ENCODE results near the gene SYNGR4.
A peak's percentile ranks its signal among the peaks of the same experiment; 100 is the strongest.

Gene SYNGR4

DNA sequence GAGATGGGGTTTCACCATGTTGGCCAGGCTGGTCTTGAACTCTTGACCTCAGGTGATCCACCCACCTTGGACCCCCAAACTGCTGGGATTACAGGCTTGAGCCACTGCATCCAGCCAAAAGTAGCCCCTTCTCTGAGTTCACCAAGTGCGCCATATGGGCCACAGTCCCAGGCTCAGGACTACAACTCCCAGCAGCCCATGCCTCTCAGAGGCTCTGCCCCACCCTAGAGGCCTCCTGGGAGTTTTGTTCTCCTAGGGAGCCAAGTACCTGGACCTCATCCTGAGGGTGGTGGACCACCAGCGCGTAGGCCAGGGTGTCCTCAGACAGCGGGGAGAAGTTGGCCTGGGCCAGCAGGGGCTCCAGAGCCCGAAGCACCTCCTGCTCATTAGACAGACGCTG is 19.3 kb upstream of the SYNGR4 start:
- Histone ChIP-seq H3K36me3 (ENCODE audit: insufficient read depth, low read depth, low read length) (no peaks in the 10 kb centered on the region), H3K9me3 (ENCODE audit: insufficient read depth, low read depth, low read length) (no peaks in the 10 kb centered on the region), H3K4me1 (ENCODE audit: insufficient read depth, low read length) (no peaks in the 10 kb centered on the region), H3K27me3 (ENCODE audit: insufficient read depth, low read length) (no peaks in the 10 kb centered on the region), H3K9ac (ENCODE audit: low read depth, low read length) (no peak overlapping the region), H3K27ac (ENCODE audit: low read length) (no peak overlapping the region), H3K4me3 (ENCODE audit: low read length) (no peak overlapping the region)

- Histone ChIP-seq H3K9ac (ENCODE audit: low read depth, low read length) (no peak overlapping the region), H3K27ac (ENCODE audit: low read length) (no peak overlapping the region), H3K9me3 (ENCODE audit: insufficient read depth, low read depth, low read length) (no peaks in the 10 kb centered on the region), H3K4me1 (ENCODE audit: insufficient read depth, low read length) (no peaks in the 10 kb centered on the region), H3K27me3 (ENCODE audit: insufficient read depth, low read length) (no peaks in the 10 kb centered on the region), H3K4me3 (ENCODE audit: low read length) (no peak overlapping the region), H3K36me3 (ENCODE audit: insufficient read depth, low read depth, low read length) (no peaks in the 10 kb centered on the region)
These were observed 18.0 kb upstream of the SYNGR4 start for GRCh38 chr19:48346191-48346590.

- H3K36me3 ChIP-seq (ENCODE audit: insufficient read depth, low read depth, low read length): no peaks in the 10 kb centered on the region
- no peaks in the 10 kb centered on the region for H3K9me3 ChIP-seq (ENCODE audit: insufficient read depth, low read depth, low read length)
- H3K27me3 ChIP-seq (ENCODE audit: insufficient read depth, low read length): no peaks in the 10 kb centered on the region
- no peak overlapping the region for H3K9ac ChIP-seq (ENCODE audit: low read depth, low read length)
- H3K4me3 ChIP-seq (ENCODE audit: low read length): no peak overlapping the region
- no peak overlapping the region for H3K27ac ChIP-seq (ENCODE audit: low read length)
- H3K4me1 ChIP-seq (ENCODE audit: insufficient read depth, low read length): no peaks in the 10 kb centered on the region
These were observed 16.1 kb upstream of the SYNGR4 start for GRCh38 chr19:48348045-48348444.

- Histone ChIP-seq H3K4me3 (ENCODE audit: low read length) (no peak overlapping the region), H3K4me1 (ENCODE audit: insufficient read depth, low read length) (no peaks in the 10 kb centered on the region), H3K27me3 (ENCODE audit: insufficient read depth, low read length) (no peaks in the 10 kb centered on the region), H3K36me3 (ENCODE audit: insufficient read depth, low read depth, low read length) (no peaks in the 10 kb centered on the region), H3K9ac (ENCODE audit: low read depth, low read length) (no peak overlapping the region), H3K27ac (ENCODE audit: low read length) (no peak overlapping the region), H3K9me3 (ENCODE audit: insufficient read depth, low read depth, low read length) (no peaks in the 10 kb centered on the region)
These were observed 15.4 kb upstream of the SYNGR4 start for GRCh38 chr19:48348737-48349136.

DNA sequence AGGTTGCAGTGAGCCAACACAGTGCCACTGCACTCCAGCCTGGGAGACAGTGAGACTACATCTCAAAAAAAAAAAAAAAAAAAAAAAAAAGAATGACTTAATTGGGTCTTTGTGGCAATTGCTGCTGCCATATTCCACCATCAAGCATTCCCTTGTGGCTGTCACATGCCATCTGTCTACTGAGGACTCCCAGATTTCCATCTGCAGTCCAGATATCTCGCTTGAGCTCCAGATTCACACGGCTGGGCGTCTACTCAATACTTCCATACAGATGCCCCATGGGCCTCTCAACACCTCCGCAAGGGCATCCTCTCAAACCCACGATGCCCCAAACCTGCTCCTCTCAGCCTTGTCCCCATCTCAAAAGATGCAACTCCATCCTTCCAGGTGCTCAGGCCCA is 13.3 kb upstream of the SYNGR4 start:
- Histone ChIP-seq H3K9me3 (ENCODE audit: insufficient read depth, low read depth, low read length) (no peaks in the 10 kb centered on the region), H3K36me3 (ENCODE audit: insufficient read depth, low read depth, low read length) (no peaks in the 10 kb centered on the region), H3K27ac (ENCODE audit: low read length) (no peak overlapping the region)

DNA sequence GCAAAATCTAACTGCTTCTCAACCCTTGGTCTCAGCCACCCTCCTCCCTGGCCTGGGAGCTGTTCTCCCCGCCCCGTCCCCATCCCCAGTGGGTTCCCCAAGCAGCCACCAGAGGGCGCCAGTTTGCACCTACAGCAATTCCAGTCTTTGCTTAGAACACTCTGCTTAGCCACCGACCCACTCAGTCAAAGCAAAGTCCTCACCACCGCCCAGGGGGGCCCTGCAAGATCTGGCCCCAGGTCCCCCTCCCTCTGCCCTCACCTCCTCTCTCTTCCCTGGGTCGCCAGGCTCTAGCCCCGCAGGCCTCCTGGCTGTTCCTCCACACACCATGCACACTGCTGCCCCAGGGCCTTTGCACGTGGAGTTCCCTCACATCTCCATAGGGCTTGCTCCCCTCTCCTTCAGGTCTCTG is 12.8 kb upstream of the SYNGR4 start:
- no peak overlapping the region for H3K27ac ChIP-seq (ENCODE audit: low read length)
- no peak overlapping the region for H3K9ac ChIP-seq (ENCODE audit: low read depth, low read length)
- H3K36me3 ChIP-seq (ENCODE audit: insufficient read depth, low read depth, low read length): no peaks in the 10 kb centered on the region
- no peaks in the 10 kb centered on the region for H3K9me3 ChIP-seq (ENCODE audit: insufficient read depth, low read depth, low read length)
- no peaks in the 10 kb centered on the region for H3K27me3 ChIP-seq (ENCODE audit: insufficient read depth, low read length)
- H3K4me1 ChIP-seq (ENCODE audit: insufficient read depth, low read length): no peaks in the 10 kb centered on the region
- H3K4me3 ChIP-seq (ENCODE audit: low read length): no peak overlapping the region

More for the DNA sequence above, 13.3 kb upstream of the SYNGR4 start:
- Histone ChIP-seq H3K9ac (ENCODE audit: low read depth, low read length) (no peak overlapping the region), H3K4me1 (ENCODE audit: insufficient read depth, low read length) (no peaks in the 10 kb centered on the region), H3K27me3 (ENCODE audit: insufficient read depth, low read length) (no peaks in the 10 kb centered on the region), H3K4me3 (ENCODE audit: low read length) (no peak overlapping the region)

GRCh38 chr19:48353677-48354076 is 10.5 kb upstream of the SYNGR4 start:
- no peaks in the 10 kb centered on the region for H3K36me3 ChIP-seq (ENCODE audit: insufficient read depth, low read depth, low read length)
- no peak overlapping the region for H3K27ac ChIP-seq (ENCODE audit: low read length)
- no peaks in the 10 kb centered on the region for H3K4me1 ChIP-seq (ENCODE audit: insufficient read depth, low read length)
- H3K4me3 ChIP-seq (ENCODE audit: low read length): no peak overlapping the region
- H3K27me3 ChIP-seq (ENCODE audit: insufficient read depth, low read length): no peaks in the 10 kb centered on the region
- no peak overlapping the region for H3K9ac ChIP-seq (ENCODE audit: low read depth, low read length)
- no peaks in the 10 kb centered on the region for H3K9me3 ChIP-seq (ENCODE audit: insufficient read depth, low read depth, low read length)

DNA sequence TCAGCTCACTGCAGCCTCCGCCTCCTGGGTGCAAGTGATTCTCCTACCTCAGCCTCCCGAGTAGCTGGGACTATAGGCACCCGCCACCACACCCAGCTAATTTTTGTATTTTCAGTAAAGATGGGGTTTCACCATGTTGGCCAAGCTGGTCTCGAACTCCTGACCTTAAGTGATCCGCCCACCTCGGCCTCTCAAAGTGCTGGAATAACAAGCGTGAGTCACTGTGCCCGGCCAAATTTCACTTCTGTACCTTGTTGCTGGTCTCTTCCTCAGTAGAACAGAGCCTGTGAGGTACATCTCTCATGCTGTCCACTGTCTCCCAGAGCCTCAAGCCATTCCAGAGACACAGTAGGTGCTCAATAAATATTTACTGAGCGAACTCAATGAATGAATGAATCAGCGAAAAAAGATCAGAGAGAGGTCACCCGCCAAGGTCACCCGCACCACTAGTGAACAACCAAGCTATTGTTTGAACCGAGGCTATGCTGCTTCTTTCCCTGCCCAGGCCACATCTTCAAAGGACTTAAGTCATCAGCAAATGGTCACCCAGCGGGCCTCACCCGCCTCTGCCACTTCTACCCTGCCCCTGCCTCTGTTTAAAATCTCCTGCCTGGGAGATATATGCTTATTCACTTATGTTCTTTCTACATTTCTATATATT is 9.7 kb upstream of the SYNGR4 start:
- no peak overlapping the region for H3K9ac ChIP-seq (ENCODE audit: low read depth, low read length)
- no peaks in the 10 kb centered on the region for H3K9me3 ChIP-seq (ENCODE audit: insufficient read depth, low read depth, low read length)
- no peaks in the 10 kb centered on the region for H3K36me3 ChIP-seq (ENCODE audit: insufficient read depth, low read depth, low read length)
- no peaks in the 10 kb centered on the region for H3K27me3 ChIP-seq (ENCODE audit: insufficient read depth, low read length)
- H3K4me1 ChIP-seq (ENCODE audit: insufficient read depth, low read length): no peaks in the 10 kb centered on the region
- H3K4me3 ChIP-seq (ENCODE audit: low read length): no peak overlapping the region
- no peak overlapping the region for H3K27ac ChIP-seq (ENCODE audit: low read length)

- Histone ChIP-seq H3K27me3 (ENCODE audit: insufficient read depth, low read length) (no peaks in the 10 kb centered on the region), H3K36me3 (ENCODE audit: insufficient read depth, low read depth, low read length) (no peaks in the 10 kb centered on the region), H3K4me1 (ENCODE audit: insufficient read depth, low read length) (no peaks in the 10 kb centered on the region), H3K9ac (ENCODE audit: low read depth, low read length) (no peak overlapping the region), H3K27ac (ENCODE audit: low read length) (no peak overlapping the region), H3K9me3 (ENCODE audit: insufficient read depth, low read depth, low read length) (no peaks in the 10 kb centered on the region), H3K4me3 (ENCODE audit: low read length) (no peak overlapping the region)
These were observed 8.7 kb upstream of the SYNGR4 start for GRCh38 chr19:48355365-48355954.

- H3K36me3 ChIP-seq (ENCODE audit: insufficient read depth, low read depth, low read length): no peaks in the 10 kb centered on the region
- no peaks in the 10 kb centered on the region for H3K27me3 ChIP-seq (ENCODE audit: insufficient read depth, low read length)
- H3K27ac ChIP-seq (ENCODE audit: low read length): no peak overlapping the region
- no peaks in the 10 kb centered on the region for H3K4me1 ChIP-seq (ENCODE audit: insufficient read depth, low read length)
- no peak overlapping the region for H3K4me3 ChIP-seq (ENCODE audit: low read length)
- no peak overlapping the region for H3K9ac ChIP-seq (ENCODE audit: low read depth, low read length)
- H3K9me3 ChIP-seq (ENCODE audit: insufficient read depth, low read depth, low read length): no peaks in the 10 kb centered on the region
These were observed 5.0 kb upstream of the SYNGR4 start for GRCh38 chr19:48359123-48359522.

GRCh38 chr19:48361912-48362311 is 2.3 kb upstream of the SYNGR4 start:
- Histone ChIP-seq H3K36me3 (ENCODE audit: insufficient read depth, low read depth, low read length) (no peaks in the 10 kb centered on the region), H3K9ac (ENCODE audit: low read depth, low read length) (no peak overlapping the region), H3K27ac (ENCODE audit: low read length) (no peak overlapping the region), H3K27me3 (ENCODE audit: insufficient read depth, low read length) (peaks cover 6% of the 10 kb centered on the region; the same call in 1 of the 2 replicates), H3K4me1 (ENCODE audit: insufficient read depth, low read length) (peaks cover 3% of the 10 kb centered on the region; the same call in 1 of the 2 replicates), H3K4me3 (ENCODE audit: low read length) (no peak overlapping the region), H3K9me3 (ENCODE audit: insufficient read depth, low read depth, low read length) (no peaks in the 10 kb centered on the region)

DNA sequence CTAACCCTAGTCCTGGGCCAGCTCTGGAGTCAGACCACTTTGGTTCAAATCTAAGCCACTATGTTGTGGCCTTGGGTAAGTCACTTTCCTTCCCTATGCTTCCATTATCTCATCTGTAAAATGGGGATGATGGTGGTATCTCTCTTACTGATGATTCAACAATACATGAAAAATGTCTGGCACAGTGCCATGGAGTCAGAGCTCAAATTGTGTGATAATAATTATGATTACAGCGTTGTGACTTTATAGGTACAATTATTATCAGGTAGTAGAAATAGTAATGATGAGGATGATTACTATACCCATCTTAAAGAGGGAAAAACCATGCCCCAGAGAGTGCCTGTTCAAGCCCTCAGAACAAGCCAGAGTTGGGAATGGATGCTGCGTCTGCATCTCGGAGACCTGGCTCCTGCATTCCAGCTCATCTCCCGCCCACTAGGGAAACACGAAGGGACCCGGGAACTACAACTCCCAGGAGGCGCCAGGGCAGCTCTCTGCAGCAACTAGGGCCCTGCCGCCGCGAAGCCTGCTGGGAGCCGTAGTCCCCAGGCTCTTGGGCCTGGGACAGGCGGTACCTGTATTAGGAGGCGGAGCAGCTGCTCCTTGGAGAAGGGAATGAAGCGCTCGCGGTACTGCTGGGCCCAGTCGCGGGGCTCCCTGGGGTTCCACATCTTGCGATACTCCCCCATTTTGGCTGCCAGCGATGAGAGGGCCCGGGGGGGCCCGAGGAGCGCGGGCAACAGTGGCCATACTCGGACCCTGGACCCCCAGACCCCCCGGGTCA is 1.3 kb upstream of the SYNGR4 start:
- peaks cover 3% of the 10 kb centered on the region; the same call in 1 of the 2 replicates for H3K4me1 ChIP-seq (ENCODE audit: insufficient read depth, low read length)
- peak overlapping the region; percentile 91 for H3K9ac ChIP-seq (ENCODE audit: low read depth, low read length)
- H3K27me3 ChIP-seq (ENCODE audit: insufficient read depth, low read length): peaks cover 6% of the 10 kb centered on the region; the same call in 1 of the 2 replicates
- H3K4me3 ChIP-seq (ENCODE audit: low read length): peak overlapping the region; percentile 82
- H3K27ac ChIP-seq (ENCODE audit: low read length): peak overlapping the region; percentile 75
- no peaks in the 10 kb centered on the region for H3K9me3 ChIP-seq (ENCODE audit: insufficient read depth, low read depth, low read length)
- no peaks in the 10 kb centered on the region for H3K36me3 ChIP-seq (ENCODE audit: insufficient read depth, low read depth, low read length)

All from iPS-20b (cell line).